Mucosa of rectum (tissue), 2 donors: ENCODE measurements around the gene BORCS6.
A peak's percentile ranks its signal among the peaks of the same experiment; 100 is the strongest.
"Not testable (repeated sequence)": the region's sequence is repeated elsewhere in the genome, so short reads cannot be mapped to it uniquely, and the experiment has no call there.

ENCODE experiments used
- H3K27ac ChIP-seq, 2 donors: one replicate each; pipeline ENCODE4 v1.7.0; 2013; ENCODE audit warnings: inconsistent platforms in 2 of 2, low read depth in 2 of 2, low read length in 2 of 2
- H3K27me3 ChIP-seq, 2 donors: one replicate each; pipeline ENCODE4 v1.7.0; 2013; ENCODE audit warnings: low read length in 2 of 2; ENCODE audit not compliant: control insufficient read depth in 2 of 2, insufficient read depth in 2 of 2
- H3K36me3 ChIP-seq, 2 donors: one replicate each; pipeline ENCODE4 v1.7.0; 2013; ENCODE audit warnings: low read length in 2 of 2; ENCODE audit not compliant: control insufficient read depth in 2 of 2, insufficient read depth in 2 of 2
- H3K4me1 ChIP-seq, 2 donors: one replicate each; pipeline ENCODE4 v1.7.0; 2013; ENCODE audit warnings: low read length in 2 of 2, mild to moderate bottlenecking in 1 of 2; ENCODE audit not compliant: control insufficient read depth in 2 of 2, insufficient read depth in 2 of 2
- H3K4me3 ChIP-seq, 2 donors: one replicate each; pipeline ENCODE4 v1.7.0; 2013; ENCODE audit warnings: low read length in 2 of 2
- H3K9ac ChIP-seq, 2 donors: one replicate each; pipeline ENCODE4 v1.7.0; 2013; ENCODE audit warnings: low read length in 2 of 2, low read depth in 1 of 2, mild to moderate bottlenecking in 1 of 2
- H3K9me3 ChIP-seq, 2 donors: one replicate each; pipeline ENCODE4 v1.7.0; 2013; ENCODE audit warnings: low read length in 2 of 2; ENCODE audit not compliant: control insufficient read depth in 2 of 2
- donor health status: healthy.
- donor health status: Normal muscosa, but diverticular disease.

The BORCS6 gene

DNA sequence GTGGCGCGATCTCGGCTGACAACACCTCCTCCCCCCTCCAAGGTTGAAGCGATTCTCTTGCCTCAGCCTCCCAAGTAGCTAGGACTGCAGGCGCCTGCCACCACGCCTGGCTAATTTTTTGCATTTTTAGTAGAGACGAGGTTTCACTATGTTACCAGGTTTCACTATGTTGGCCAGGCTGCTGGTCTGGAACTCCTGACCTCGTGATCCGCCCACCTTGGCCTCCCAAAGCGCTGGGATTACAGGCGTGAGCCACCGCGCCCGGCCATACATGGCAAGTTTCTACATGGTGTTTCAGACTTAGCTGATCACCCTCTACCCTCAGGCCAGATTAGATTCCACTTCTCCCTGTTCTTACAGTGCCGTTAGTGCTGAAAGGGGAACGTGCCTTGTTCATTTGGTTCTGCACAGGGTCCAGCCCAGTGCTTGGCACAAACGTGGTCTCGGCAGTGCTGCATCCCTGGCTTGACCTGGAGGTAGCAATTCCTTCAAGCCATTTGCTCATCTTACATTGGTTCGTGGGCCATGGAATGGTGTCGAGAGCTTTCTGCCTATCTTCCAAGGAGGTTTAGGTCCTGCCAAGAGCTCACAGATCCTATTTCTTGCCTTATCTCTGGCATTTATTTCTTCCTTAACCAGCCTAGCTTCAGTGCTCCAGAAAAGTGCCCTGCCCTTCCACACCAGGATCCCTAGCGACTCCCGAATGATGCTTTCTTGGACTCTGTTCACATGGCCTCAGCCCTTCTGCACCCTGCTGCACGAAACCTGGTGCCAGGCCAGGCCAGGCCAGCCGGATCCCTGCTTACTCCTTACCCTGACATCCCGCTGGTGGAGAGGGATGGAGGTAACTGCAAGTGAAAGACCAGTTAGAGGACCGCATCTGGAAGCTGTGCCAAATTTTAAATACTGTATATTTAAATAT is 35.2 kb upstream of the BORCS6 start:
- H3K9ac ChIP-seq, result no peak overlapping the region
- peaks cover 15 to 20% of the 10 kb centered on the region in 2 donors for H3K4me1 ChIP-seq
- H3K36me3 ChIP-seq, result peaks cover 26 to 27% of the 10 kb centered on the region in 2 donors
- H3K4me3 ChIP-seq, result no peak overlapping the region
- no peaks in the 10 kb centered on the region for H3K9me3 ChIP-seq
- H3K27ac ChIP-seq, result no peak overlapping the region
- H3K27me3 ChIP-seq, result no peaks in the 10 kb centered on the region

DNA sequence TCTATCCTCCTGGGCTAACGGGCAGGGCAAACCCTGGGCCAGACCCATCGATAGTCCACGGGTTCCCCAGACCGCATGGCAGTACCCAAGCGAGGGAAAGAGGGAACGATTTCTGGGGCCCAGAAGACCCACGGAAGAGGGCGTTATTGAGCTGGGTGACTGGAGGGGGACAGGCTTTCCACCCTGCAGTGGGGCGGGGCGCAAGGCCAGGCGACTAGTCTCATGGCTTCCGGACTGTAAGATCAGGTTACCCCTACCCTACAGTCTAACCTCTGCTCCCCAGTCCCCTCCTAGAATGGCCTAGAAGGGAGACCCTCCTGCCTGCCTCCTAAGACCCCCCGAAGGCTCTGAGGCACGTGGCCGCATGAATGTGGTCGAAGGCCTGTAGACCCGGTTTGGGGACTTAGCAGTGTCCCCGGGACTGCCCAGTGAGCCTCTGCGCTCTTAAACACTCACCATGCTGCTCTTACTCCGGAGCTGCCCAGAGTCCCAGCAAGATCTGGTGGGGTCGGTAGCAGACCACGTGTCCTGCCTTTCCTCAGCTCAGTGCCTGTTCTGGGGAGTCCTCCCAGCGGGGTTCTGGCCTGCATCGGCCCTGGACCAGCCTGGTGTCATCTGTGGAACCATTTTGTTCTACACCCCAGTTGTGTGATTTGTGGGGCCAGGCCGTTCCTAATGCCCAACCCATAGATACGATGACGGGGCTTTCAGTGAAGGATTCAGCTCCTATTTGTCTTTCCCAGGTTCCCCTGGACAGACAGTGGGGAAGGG is 33.6 kb upstream of the BORCS6 start:
- Histone ChIP-seq H3K9ac (peak overlapping the region; percentile 83 to 88), H3K9me3 (no peaks in the 10 kb centered on the region), H3K27ac (peak overlapping the region; percentile 97 to 99), H3K4me3 (peak overlapping the region; percentile 88), H3K27me3 (no peaks in the 10 kb centered on the region), H3K4me1 (peaks cover 15 to 20% of the 10 kb centered on the region in 2 donors), H3K36me3 (peaks cover 10 to 11% of the 10 kb centered on the region in 2 donors)

DNA sequence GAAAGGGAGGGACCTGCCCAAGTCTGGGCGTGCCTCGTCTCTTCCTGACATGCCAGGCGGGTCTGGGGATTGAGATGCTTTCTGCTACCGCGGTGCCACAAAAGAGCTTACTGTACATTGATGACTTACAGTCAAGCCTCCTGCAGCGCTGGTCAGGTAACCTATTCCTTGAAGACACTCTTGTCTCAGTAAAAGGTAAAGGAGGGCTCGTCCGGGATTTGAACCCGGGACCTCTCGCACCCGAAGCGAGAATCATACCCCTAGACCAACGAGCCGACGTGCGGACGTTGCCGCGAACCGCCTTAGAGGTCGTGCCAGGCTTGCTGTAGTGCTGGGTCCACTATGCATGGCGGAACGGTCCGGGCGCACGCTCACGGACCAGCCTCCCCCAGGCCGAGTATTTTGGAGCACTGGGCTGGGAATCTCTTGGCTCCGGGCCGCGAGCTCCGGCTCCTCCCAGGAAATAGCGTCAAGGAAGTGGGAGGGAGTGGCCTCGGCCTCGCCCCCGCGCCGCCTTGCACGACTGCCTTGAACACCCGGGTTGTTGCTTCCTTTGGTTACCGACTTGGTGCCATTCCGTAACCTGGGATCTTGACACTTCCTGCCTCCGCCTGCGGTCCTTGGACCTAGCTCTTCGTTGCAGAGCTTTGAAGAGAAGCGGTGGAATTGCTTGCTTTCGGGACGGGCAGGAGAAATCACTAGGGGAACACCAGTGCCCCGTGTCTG is 32.8 kb upstream of the BORCS6 start:
- Histone ChIP-seq H3K9ac (peak overlapping the region; percentile 83 to 88), H3K4me1 (peaks cover 19 to 20% of the 10 kb centered on the region in 2 donors), H3K27me3 (no peaks in the 10 kb centered on the region), H3K9me3 (no peaks in the 10 kb centered on the region), H3K4me3 (peak overlapping the region; percentile 88), H3K36me3 (peaks cover 3 to 4% of the 10 kb centered on the region in 2 donors), H3K27ac (peak overlapping the region; percentile 97 to 99)

DNA sequence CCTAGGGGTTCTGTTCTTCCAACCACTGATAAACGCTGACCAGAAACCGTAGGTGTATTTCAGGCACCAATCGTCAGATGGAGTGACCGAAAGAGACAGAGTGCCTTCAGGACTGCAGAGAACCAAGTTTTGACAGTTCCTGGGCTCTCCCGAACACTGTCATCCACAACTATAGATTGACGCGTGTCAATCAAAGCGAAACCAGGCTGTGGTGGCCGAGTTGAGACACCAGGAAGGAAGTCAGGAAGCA is 32.3 kb upstream of the BORCS6 start:
- no peaks in the 10 kb centered on the region for H3K36me3 ChIP-seq
- H3K4me1 ChIP-seq, result peaks cover 19% of the 10 kb centered on the region in 2 donors
- peak overlapping the region; percentile 97 to 99 for H3K27ac ChIP-seq
- no peaks in the 10 kb centered on the region for H3K27me3 ChIP-seq
- peak overlapping the region; percentile 88 for H3K4me3 ChIP-seq
- H3K9ac ChIP-seq, result peak overlapping the region; percentile 83 to 88
- no peaks in the 10 kb centered on the region for H3K9me3 ChIP-seq

DNA sequence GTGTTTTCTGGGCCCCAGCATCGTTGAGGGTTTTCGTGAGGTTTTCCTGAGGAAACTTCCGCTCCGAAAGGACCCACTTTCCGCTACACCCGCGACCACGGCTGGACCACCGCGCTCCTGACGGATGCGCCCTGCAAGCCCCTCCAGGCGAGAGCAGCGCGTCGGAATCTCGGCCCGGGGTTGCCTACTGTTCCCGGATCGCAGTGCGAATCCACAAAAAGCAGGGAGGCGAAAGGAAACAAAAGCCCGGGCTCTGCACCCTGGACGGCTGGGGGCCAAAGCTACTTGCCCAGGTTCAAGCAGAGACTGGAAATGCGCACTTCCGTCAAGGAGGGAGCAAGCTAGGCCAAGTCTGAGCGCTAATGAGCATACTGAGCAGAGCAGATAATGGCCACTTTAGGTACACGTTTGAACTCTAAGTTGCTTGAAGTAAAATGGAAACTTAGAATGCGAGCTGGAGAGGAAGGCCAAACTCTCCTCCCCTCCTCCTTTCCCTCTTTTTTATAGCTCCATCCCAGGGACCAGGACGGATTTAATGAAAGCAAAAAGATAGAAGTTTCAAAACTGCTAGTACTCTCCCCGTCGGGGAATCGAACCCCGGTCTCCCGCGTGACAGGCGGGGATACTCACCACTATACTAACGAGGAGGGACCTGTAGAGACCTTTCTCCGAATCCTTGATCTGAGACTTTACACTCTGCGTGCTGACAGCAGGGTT is 31.8 kb upstream of the BORCS6 start:
- H3K36me3 ChIP-seq, result no peaks in the 10 kb centered on the region

DNA sequence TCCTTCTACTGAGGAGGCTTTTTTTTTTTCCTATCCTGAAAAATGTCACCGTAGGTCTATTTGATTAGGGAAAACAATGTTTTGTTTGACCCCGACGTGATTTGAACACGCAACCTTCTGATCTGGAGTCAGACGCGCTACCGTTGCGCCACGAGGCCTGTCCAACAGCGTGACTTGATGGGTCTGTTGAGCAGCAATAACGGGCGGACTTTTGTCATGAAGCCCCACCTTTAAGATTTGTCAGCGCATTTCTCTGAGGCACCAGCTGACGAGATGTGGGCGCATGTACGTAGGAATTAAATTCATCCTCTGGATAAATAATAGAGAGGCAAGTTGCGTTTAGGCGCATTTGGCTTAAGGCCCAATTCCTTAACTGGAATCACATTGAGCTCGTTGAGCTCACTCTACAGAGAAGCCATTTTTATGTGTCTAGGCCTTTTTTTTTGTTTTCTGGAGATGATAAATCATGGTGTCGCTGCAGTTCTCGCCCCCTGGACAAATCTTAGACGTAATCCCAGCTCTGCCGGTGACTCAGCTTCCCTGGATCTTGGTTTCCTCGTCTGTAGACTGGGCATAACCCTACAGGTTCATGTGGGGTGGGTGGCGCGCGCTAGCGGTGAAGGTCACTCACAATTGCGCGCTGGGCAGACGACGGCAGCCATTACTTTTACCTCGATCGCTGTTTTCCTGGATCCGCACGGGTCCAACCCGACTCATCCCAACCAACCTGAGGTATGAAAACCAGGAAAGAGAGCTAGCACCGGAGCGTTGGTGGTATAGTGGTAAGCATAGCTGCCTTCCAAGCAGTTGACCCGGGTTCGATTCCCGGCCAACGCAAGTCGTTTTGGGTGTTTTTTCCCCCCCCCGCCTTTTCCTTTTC is 31.0 kb upstream of the BORCS6 start:
- Histone ChIP-seq H3K4me1 (peaks cover 14 to 19% of the 10 kb centered on the region in 2 donors), H3K9me3 (no peaks in the 10 kb centered on the region), H3K36me3 (no peaks in the 10 kb centered on the region), H3K9ac (peak overlapping the region; percentile 83 to 88), H3K27ac (peak overlapping the region; percentile 97 to 99), H3K4me3 (peak overlapping the region; percentile 88), H3K27me3 (no peaks in the 10 kb centered on the region)

More for the DNA sequence above, 31.8 kb upstream of the BORCS6 start:
- peak overlapping the region; percentile 83 to 88 for H3K9ac ChIP-seq
- peaks cover 15 to 19% of the 10 kb centered on the region in 2 donors for H3K4me1 ChIP-seq
- no peaks in the 10 kb centered on the region for H3K27me3 ChIP-seq
- H3K4me3 ChIP-seq, result peak overlapping the region; percentile 88
- H3K27ac ChIP-seq, result peak overlapping the region; percentile 97 to 99
- H3K9me3 ChIP-seq, result no peaks in the 10 kb centered on the region

DNA sequence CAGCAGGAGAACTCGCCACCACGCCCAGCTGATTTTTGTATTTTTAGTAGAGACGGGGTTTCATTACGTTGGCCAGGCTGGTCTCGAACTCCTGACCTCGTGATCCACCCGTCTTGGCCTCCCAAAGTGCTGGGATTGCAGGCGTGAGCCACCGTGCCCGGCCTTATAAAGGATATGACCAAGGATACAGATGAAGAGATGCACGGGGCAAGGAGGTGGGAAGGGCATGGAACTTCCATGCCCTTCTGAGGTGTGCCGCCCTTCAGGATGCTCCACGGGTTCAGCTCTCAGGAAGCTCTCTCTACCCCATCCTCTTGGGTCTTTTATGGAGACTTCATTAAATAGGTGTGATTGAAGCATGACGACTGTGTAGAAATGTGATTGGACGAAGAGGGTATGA is 24.0 kb upstream of the BORCS6 start:
- not testable (repeated sequence) for H3K27ac ChIP-seq, H3K36me3 ChIP-seq, H3K4me3 ChIP-seq, H3K27me3 ChIP-seq, H3K9ac ChIP-seq, H3K9me3 ChIP-seq
- H3K4me1 ChIP-seq, result peaks cover 9 to 15% of the 10 kb centered on the region in 2 donors

DNA sequence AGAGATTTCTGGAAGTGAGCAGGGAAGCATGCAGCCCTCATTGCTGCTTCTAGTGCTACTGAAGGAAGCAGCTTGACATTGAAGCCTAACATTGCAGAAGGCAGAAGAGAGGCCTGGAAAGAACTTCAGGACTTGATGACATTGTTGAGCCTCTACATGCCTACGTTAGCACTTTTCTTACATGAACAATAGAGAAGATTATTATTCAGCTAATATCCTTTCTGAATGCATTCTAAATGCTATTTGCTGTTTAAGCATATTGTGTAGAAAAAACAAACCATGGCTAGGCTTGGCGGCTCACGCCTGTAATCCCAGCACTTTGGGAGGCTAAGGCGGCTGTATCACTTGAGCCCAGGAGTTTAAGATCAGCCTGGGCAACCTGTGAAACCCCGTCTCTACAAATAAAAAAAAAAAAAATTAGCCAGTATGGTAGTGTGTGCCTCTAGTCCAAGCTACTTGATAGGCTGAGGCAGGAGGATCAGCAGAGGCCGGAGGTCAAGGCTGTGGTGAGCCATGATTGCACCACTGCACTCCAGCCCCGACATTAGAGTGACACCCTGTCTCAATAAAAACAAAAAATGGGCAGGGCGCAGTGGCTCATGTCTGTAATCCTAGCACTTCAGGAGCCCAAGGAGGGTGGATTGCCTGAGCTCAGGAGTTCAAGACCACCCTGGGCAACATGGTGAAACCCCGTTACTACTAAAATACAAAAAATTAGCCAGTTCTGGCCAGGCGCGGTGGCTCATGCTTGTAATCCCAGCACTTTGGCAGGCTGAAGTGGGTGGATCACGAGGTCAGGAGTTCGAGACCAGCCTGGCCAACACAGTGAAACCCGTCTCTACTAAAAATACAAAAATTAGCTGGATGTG is 22.6 kb upstream of the BORCS6 start:
- Histone ChIP-seq H3K36me3 (no peaks in the 10 kb centered on the region), H3K4me1 (peaks cover 9 to 11% of the 10 kb centered on the region in 2 donors), H3K4me3 (no peak overlapping the region), H3K27me3 (no peaks in the 10 kb centered on the region), H3K9me3 (no peaks in the 10 kb centered on the region), H3K9ac (no peak overlapping the region), H3K27ac (no peak overlapping the region)
